ENCODE measurements around the gene PIGP.

DNA sequence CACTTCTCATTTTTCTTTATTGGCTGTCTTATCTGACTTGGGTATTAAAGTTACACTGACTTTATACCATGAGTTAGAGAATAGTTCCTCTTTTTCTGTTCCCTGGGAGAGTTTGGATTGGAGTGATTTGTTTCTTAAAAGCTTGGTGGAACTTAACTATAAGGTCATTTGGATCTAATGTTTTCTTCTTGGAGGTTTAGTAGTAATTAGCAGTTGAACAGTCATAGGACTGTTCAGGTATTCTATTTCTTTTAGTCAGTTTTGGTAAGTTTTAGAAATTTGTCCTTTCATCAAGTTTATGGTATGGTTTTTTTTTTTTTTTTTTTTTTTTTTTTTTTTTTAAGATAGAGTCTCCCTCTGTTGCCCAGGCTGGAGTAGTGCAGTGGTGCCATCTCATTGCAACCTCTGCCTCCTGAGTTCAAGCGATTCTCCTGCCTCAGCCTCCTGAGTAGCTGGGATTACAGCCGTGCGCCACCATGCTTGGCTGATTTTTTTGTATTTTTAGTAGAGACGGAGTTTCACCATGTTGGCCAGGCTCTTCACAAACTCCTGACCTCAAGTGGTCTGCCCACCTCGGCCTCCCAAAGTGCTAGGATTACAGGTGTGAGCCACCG is 6.4 kb upstream of the PIGP start:
- TF ChIP-seq POLR2A (IDR thresholded peaks at IDR 0.05) (no peak), POLR2AphosphoS5 (IDR thresholded peaks at IDR 0.05) (no peak)
- TF ChIP-seq, protein P1, sequence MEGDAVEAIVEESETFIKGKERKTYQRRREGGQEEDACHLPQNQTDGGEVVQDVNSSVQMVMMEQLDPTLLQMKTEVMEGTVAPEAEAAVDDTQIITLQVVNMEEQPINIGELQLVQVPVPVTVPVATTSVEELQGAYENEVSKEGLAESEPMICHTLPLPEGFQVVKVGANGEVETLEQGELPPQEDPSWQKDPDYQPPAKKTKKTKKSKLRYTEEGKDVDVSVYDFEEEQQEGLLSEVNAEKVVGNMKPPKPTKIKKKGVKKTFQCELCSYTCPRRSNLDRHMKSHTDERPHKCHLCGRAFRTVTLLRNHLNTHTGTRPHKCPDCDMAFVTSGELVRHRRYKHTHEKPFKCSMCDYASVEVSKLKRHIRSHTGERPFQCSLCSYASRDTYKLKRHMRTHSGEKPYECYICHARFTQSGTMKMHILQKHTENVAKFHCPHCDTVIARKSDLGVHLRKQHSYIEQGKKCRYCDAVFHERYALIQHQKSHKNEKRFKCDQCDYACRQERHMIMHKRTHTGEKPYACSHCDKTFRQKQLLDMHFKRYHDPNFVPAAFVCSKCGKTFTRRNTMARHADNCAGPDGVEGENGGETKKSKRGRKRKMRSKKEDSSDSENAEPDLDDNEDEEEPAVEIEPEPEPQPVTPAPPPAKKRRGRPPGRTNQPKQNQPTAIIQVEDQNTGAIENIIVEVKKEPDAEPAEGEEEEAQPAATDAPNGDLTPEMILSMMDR (IDR thresholded peaks at IDR 0.05) = peak; percentile 28 to 48 (median 34)

Measured in transverse colon (tissue), 4 donors.